Stomach (tissue), 4 donors: ENCODE data around the gene FANCD2.

Experiments used
- CTCF ChIP-seq, 7 experiments: fragments of 450-650 bp in 4 of 7; fragments of 200-600 bp in 3 of 7; sonication (generic) in 3 of 7; IDR thresholded peaks; one replicate each; pipeline ENCODE4 v1.5.1; 2016 to 2019; ENCODE audit warnings: antibody characterized with exemption in 7 of 7, control low read depth in 2 of 7, mild to moderate bottlenecking in 1 of 7
- EP300 ChIP-seq: sonication (generic); formaldehyde crosslinking; IDR thresholded peaks from one replicate; pipeline ENCODE4 v1.6.1; 2017; ENCODE audit warnings: antibody characterized with exemption
- POLR2A ChIP-seq, 4 donors: fragments of 450-650 bp; IDR thresholded peaks; one replicate each; pipeline ENCODE4 v1.6.1; 2016; ENCODE audit warnings: antibody characterized with exemption in 4 of 4, control low read depth in 2 of 4, mild to moderate bottlenecking in 1 of 4, moderate library complexity in 1 of 4
- POLR2AphosphoS5 ChIP-seq, 3 donors: sonication (generic); formaldehyde crosslinking; IDR thresholded peaks; one replicate each; pipeline ENCODE4 v1.6.1; 2016; ENCODE audit warnings: antibody characterized with exemption in 3 of 3

- TF ChIP-seq CTCF (IDR thresholded peaks at IDR 0.05) = no peak
- TF ChIP-seq EP300 = no peak
- TF ChIP-seq POLR2A (IDR thresholded peaks at IDR 0.05) = no peak
- no peak for TF ChIP-seq POLR2AphosphoS5 (IDR thresholded peaks at IDR 0.05)
Measured at GRCh38 chr3:10088256-10088655, 62.0 kb downstream of the FANCD2 start.
